ENCODE measurements around the gene PLBD1.

PLBD1 gene

DNA sequence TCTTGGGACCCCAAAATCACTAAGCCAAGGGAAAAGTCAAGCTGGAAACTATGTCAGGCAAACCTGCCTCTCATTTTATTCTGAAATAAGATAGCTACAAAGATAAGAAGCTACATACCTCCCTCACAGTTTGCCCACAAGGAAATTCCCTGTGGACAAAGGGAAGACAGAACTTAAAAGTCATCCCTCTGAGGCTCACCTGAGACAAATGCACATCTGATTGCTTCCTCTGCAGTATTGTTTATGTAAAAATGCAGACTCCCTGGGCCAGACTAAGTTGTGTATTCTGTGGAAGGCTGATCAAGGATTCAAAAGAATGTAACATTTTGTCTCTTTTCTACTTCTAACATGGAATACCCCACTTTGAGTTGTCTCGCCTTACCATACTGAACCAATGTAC, 2.5 kb upstream of the PLBD1 start:
- no peak for DNase-seq (ENCODE audit: low read depth)

DNA sequence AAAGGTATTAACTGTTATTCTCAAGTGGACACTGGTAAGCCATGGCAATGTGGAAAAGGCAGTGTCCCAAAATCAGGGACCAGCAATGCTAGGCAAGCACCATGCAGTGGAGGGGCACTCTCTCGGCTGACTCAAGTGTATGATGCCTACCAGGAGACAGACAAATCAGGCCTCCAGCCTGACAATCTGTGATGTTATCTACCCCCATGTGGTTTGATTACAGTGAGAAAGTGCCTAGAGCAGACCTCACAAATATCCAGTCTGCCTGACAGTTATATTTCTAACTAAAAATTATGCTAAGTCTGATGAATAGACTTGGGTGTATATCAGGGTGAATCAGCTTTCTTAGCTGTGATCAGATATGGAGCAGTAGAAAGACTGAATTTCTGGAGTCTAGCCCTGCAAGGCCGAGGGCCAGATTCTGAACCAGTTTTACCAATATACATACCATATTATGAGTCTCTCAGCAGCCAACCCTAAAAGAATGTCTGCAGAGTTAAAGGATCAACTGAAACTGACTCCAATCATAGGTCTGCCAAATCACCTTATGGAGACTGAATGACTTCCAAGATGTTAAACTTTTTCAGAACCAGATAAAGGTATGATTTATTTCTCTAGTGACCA, 3.2 kb downstream of the PLBD1 start:
- DNase-seq (ENCODE audit: low read depth): no peak

DNA sequence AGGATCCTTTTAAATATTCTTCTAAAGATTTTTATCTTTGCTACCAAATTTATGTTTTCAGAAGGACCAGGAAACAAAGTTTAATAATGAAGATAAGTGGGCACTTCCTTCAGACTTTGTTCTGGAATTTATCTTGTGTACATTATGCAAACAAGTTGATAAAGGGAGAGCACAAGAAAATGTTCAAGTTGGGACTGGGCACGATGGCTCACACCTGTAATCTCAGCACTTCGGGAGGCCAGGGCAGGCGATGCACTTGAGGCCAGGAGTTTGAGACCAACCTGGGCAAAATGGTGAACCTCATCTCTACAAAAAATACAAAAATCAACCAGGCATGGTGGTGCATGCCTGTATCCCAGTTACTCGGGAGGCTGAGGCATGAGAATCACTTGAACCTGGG, 4.6 kb downstream of the PLBD1 start:
- no peak for DNase-seq (ENCODE audit: low read depth)

DNA sequence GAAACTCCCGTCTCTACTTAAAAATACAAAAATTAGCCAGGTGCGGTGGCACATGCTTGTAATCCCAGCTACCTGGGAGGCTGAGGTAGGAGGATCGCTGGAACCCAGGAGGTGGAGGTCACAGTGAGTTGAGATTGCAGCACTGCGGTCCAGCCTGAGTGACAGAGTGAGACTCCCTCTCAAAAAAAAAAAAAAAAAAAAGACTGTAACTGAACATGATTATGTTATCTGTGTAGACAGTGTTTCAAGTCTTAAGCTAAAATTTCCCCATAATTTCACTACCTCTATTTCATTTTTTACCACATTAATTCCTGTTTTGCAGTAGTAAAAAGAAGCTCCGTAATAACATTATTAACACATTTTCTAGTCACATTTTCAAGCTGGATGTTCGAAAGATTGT, 5.4 kb downstream of the PLBD1 start:
- no peak for DNase-seq (ENCODE audit: low read depth)

DNA sequence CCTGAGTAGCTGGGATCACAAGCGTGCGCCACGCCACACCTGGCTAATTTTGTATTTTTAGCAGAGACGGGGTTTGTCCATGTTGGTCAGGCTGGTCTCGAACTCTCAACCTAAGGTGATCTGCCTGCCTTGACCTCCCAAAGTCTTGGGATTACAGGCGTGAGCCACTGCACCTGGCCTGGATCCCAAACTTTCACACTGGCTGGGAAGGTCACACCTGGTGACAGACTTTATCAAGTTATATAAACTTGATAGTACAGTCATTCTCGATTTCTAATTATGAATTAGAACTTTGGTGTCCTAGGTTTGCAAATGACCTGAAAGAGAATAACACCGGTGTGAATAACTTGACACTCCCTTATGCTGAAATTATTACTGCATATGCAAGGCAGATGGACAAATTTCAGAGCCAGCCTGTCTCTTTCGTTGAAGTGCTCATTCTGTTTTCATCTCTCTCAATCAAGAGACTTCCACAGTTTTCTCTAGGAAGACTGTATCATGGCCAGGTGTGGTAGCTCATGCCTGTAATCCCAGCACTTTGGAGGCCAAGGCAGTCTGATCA, 5.9 kb downstream of the PLBD1 start:
- no peak for DNase-seq (ENCODE audit: low read depth)

DNA sequence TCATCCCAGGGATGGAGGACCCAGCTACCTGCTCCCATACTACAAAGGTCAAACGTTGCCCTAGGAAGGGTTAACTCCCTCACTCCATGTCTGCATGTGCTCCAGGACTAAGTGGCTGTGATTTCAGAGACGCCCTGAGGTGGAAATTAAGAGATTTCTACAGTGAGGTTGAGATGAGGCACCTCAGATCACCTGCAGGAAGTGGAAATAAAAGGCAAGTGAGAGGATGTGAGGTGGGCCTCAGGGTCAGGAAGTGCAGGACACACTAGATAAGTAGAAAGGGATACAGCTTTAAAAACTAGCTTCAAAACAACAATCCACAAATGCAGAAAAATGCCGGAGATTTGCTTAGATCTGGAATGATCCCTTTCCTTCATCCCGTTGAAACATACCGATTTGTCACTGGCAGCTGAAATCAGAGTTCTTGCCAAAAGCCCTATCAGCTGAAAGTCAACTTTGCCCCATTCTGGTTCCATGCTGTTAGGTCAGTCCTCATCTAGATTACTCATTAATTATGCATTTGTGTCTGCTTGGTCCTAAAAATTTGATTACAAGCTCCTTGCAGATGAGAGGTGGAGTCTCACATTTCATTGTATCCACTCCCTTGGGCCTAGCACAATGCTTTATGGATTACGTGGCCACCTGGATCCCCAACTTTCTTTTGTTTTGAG, 6.6 kb downstream of the PLBD1 start:
- no peak for DNase-seq (ENCODE audit: low read depth)

DNA sequence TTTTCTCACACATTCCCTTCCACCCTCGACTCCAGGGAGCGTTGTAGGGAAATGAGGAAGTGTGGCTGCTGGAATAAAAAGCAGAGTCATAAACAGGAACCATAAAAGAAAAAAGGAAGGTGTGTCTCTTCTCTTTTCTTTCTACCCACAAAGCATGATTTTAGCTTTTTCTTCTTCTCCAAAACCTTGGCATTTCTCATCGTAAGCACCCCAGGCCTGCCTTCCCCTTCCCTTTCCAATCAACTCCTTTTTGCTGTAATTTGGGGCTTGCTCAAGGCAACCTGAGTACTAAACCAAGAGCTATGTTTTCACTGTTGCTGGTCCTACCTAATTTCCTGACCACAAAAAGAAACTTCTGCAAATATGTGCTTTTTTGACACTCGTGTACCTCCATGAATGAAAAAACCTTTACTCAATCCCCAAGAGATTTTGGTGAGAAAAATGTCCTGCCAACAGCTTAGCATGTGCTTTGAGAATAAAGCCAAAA, 9.2 kb downstream of the PLBD1 start:
- DNase-seq (ENCODE audit: low read depth): no peak

DNA sequence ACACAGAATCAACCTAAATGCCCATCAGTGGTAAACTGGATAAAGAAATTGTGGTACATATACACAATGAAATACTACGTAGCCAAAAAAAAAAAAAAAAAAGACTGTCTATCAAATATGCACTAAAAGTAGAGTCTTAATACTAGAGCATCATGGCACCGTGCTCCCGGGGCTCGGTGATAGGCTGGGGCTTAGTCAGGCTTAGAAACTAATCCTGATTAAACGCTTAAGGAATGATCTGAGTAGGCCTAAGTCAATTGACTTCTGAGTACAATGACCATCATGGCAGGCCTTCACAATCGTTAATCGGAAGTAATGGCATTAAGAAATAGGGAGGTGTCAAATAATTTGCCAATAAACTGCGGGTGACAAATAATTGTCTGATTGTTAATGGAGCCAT, 9.7 kb downstream of the PLBD1 start:
- DNase-seq (ENCODE audit: low read depth): no peak

DNA sequence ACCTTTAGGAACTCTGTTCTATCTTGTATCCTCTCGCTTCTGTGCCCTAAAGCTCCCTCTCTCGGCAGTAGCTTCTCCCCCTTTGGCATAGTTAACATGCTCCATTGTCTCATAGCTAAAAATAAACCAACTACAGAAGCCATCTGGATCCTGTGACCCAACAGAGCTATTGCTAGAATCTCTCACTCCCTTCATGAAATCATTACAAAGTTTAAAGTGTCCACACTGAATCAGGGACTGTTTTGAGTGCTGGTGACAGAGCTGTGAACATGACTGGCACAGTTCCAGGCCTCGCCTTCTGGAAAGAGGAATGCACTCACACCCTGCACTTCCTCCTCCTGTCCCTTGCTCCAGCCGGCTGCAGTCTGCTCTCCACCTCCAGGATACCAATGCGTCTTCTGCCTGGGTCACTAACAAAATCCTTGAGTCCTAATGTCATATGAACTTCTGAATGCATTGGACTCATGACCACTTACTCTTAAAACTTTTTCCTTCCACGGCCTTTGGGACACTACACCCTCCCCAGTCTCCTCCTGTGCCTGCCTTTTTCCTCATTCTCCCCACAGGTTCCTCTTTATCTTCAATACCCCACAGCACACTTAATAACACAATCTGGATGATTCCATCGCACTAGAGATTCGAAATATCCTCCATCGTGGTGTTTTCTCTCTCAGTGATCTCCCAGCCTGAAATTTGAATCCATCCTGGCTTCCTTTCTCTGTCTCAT, 13.2 kb downstream of the PLBD1 start:
- no peak for DNase-seq (ENCODE audit: low read depth)

DNA sequence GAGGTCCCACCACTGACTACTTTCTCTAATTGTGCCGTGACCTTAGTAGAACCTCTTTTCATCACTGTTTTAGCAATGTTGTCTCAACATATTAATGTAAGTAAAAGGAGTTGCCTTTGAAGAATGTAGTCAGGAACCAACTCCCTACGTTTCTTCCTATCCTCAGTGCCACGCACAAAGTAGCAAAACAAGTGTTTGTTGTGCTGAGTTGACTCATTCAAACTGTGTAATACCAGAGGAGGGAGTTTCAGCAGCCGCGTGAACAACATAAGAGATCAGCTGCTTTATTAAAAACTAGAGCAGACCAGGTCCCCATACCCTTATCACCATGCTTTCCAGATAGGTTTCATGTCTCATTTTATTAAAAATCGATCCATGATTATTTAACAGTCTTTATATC, 19.1 kb downstream of the PLBD1 start:
- DNase-seq (ENCODE audit: low read depth): no peak

DNA sequence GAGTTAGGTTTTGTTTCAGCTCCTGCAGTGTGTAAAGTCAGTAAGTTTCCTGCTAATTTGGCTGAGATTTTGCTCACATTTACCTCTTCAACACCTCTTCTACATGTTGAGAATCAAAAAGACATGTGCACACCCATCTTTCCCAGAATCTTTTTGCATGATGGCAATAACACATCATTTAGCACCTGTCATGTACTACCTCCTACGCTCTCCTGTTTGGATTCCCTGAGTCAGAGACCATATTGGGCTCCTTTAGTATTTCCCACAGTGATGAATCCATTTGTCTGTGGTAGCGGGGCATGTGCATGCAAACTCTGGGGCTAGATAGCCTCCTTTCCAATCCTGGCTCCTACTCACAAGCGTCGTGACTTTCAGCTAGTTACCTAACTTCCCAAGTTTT, 20.1 kb downstream of the PLBD1 start:
- no peak for DNase-seq (ENCODE audit: low read depth)

DNA sequence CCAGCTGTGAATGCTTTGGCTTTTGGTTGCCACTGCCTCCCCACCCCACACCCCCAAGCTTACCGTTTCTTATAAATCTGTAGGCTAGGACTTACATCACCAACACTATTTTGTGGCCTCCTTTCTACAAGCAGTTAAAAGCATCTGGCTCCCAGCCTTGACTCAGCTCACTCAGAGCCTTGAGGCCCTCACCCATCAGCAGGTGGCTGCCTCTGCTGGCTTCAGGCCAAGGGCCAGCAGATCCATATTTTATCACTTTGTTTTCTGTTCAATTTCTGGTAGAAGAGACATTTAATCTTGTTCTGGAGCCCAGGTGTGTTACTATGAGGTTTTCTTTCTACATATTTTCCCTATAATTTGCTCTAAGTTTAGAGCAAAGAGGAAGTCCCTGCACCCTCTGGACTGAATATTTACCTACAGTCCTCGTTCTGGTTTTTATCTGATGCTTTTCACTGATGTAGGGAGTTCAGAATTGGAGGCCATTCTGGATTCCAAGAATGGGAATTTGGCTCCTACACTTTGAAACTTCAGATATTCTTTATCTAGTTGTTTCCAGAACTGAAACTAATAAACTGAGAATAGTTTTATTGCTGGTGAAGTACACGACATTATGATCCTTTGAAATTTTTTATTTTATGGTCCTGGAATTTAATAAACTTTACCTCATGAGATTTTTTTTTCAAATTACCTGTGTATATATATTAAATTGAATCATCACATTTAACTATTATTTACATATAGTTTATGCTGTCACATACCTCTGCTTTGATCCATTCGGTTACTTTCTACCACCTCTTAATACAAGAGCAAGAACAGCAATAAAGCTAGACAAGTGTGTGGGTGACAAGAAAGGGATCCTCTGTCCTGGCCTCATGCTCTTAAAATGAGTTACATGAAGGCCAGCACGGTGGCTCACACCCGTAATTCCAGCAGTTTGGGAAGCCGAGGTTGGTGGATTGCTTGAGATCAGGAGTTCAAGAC, 22.2 kb downstream of the PLBD1 start:
- no peak for DNase-seq (ENCODE audit: low read depth)

DNA sequence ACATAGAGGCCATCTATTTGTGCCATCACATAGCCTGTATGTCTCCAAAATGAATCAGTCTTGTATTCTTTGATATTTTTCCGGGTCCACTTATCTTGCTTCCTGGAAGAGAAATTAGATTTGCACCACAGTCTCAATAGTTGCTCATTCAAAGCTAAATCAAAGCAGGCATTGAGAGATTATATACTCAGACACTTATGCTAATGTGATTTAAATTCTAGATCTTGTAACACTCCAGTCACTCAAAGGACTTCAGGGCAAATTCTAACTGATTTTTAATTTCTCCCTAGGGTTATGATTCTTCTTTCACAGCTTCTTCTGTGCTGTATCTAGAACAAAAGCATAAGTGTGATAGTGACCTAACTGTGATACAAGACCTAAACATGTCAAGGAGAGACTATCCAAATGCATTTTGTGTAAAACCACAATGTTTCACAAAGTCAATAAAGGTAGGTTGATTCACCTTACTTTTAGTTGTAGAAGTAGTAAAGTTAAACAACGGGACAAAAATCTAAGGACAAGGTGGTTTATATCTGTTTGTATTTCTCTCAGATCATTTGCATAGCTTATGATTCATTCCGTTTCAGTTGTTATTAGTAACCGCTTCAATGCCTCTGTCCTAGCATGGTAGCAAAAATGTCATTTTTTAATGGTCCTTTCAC, 26.8 kb downstream of the PLBD1 start:
- no peak for DNase-seq (ENCODE audit: low read depth)

DNA sequence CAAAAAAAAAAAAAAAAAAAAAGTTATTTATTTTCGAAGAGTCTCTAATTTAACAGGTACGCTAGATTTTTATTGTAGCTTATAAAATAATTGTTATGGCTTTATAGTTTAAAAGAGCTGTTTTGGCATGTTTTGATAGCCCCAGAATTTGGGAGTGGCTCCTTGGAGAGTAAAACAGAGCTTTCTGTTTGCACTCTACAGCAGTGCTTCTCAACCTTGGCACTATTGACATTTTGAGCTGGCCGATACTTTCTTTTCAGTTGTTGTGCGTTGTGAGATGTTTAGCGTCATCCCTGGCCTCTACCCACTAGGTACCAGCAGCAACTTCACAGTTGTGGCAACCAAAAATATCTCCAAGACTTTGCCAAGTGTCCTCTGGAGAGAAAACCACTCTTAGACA, 30.6 kb downstream of the PLBD1 start:
- DNase-seq (ENCODE audit: low read depth): no peak

DNA sequence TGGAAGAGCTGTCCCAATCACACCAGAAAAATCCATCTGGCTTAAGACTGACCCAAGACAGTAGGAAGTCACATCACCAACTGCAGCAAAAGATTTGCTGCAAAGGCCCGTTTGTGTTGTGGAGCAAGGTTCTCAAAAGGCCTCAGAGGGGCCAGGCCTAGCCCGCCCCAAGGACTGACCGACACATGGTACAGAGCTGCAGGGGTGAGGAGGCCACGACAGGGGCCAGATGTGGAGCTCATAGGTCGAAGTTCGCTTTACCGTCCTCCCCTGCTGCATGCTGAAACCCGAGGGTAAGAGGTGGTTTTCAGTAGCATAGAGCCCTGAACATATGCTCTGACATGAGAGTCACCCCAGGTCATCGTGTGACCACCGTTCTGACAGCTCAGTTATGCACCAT, 35.5 kb downstream of the PLBD1 start:
- DNase-seq (ENCODE audit: low read depth): no peak

DNA sequence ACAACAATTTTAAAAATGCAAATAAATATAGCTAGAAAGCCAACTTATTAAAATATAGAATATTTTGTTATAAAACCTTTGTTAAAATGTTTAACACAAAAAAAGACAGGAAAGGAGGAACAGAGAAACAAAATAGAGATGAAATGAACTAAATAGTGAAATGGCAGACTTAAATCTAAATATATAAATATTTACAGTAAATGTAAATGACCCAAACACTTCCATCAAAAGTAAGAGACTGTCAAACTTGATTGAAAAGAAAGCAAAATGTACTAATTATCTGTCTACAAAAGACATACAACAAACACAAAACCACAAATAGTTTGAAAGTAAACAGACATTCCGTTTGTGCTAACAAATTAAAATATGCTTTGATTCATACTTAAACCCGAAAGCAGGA, 41.7 kb downstream of the PLBD1 start:
- no peak for DNase-seq (ENCODE audit: low read depth)

DNA sequence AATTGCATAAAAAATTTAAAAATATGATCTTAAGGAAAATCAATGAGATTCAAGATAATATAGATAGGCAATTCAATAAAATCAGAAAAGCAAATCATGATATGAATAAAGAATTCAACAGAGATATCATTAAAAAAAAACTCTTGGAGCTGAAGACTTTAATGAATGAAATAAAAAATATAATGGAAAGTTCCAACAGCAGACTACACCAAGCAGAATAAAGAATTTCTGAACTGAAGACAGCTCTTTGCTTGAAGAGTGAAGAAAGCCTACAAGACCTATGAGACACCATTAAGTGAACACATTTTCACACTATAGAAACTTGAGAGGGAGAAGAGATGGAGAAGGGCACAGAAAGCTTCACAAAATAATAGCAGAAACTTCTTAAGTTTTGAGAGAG, 45.9 kb downstream of the PLBD1 start:
- DNase-seq (ENCODE audit: low read depth): no peak

DNA sequence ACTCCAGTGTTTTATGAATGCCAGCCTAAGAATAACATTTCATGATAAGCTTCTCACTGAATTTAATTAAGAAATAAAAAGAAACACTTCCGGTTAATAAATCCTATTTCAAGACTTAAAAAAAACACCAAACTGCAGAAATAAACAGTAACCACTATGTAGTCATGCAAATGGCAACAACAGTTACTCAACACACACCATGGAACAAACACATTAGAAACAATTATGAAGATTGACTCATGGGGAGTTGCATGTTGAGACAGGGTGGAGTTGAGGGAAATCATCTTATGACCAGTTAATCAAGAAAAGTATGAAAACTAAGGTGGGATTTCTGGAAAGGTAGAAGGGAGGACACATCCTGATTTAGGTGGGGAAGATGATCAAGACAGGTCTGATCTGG, 52.7 kb downstream of the PLBD1 start:
- DNase-seq (ENCODE audit: low read depth): no peak

DNA sequence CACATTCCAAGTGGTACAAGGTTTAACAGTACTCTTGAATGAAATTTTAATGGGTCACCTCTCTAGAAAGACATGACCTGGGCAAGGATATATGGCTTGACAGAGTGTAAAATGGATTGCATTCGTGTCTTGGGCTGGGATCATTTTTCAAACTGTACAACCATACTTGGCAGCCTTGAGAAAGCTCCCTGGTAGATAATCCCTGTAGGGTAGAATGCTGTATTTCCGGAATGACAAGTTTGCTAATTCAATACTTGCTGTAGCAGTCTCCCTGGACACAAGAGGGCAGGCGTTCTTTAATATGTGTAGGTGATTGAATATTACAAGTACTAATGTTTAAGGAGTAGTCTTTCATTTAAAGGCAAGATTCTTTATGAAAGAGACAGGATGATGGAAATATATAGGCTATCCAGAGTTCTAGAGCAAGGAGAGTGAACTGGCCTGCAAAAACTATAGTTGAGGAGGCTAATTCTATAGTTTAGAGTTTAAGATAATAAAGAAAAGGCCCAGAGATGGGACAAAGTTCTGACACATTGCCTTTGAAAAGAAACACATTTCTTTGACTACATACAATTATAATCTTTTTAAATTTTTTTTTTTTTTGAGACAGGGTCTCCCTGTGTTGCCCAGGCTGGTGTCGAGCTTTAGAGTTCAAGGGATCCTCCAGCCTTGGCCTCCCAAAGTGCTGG, 53.4 kb downstream of the PLBD1 start:
- DNase-seq (ENCODE audit: low read depth): no peak

DNA sequence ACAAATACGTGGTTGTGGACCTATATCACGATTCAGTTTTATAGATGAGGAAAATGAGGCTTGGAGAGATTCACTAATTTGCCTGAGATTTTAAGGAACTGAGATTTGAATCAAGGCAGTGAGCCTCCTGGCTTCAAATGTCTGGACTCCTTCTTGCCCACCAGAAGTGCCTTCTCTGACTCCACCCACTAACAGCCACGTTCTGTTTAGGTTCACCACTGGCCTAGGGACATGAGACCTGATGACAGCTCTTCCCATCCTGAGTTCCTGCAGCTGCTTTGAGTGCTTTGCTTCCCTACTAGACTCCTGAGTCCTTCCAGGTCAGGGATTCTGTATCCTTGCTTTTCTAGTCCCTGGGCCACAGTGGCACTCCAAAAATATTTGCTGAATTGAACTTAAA, 57.1 kb downstream of the PLBD1 start:
- no peak for DNase-seq (ENCODE audit: low read depth)

Measured in stimulated activated CD8-positive, alpha-beta memory T cell treated with anti-CD3 and anti-CD28 coated beads, Interleukin-4, amount 100 ng/mL, for 24 hours (primary cell).